ENCODE results near the gene HMGA1. TPM values are rescaled to one million over a fixed set of nuclear protein-coding genes. Genes with fewer than 3 reads are reported as not detected.

Gene HMGA1
- total and polyA plus RNA-seq, 2 experiments from 2014 or later, result 341 to 639 TPM

DNA sequence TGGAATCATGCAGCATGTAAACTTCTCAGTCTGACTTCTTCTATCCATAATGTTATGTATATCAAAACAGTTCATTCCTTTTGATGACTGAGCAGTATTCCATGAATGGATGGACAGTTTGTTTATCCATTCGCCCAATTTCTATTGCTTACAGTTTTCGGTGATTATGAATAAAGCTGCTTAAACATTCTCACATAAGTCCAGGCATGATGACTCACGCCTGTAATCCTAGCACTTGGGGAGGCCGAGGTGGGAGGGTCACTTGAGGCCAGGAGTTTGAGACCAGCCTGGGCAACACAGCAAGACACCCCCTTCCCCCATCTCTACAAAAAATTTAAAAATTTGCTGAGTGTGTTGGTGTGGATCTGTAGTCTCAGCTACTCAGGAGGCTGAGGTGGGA is 22.9 kb upstream of the HMGA1 start:
- no peaks in the 10 kb centered on the region for H3K9me3 ChIP-seq (ENCODE audit: low read depth)
- no peak for DNase-seq (ENCODE audit: low read depth in 1 of 2, low spot score in 1 of 2)
- no peak overlapping the region for H3K4me3 ChIP-seq
- TF ChIP-seq, protein P1, sequence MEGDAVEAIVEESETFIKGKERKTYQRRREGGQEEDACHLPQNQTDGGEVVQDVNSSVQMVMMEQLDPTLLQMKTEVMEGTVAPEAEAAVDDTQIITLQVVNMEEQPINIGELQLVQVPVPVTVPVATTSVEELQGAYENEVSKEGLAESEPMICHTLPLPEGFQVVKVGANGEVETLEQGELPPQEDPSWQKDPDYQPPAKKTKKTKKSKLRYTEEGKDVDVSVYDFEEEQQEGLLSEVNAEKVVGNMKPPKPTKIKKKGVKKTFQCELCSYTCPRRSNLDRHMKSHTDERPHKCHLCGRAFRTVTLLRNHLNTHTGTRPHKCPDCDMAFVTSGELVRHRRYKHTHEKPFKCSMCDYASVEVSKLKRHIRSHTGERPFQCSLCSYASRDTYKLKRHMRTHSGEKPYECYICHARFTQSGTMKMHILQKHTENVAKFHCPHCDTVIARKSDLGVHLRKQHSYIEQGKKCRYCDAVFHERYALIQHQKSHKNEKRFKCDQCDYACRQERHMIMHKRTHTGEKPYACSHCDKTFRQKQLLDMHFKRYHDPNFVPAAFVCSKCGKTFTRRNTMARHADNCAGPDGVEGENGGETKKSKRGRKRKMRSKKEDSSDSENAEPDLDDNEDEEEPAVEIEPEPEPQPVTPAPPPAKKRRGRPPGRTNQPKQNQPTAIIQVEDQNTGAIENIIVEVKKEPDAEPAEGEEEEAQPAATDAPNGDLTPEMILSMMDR (IDR thresholded peaks at IDR 0.05; ENCODE audit: low read depth, low read length), result no peak
- H3K36me3 ChIP-seq, result no peaks in the 10 kb centered on the region
- H3K4me1 ChIP-seq (ENCODE audit: low read depth), result no peaks in the 10 kb centered on the region
- no peaks in the 10 kb centered on the region for H3K27me3 ChIP-seq
- no peak overlapping the region for H3K27ac ChIP-seq

DNA sequence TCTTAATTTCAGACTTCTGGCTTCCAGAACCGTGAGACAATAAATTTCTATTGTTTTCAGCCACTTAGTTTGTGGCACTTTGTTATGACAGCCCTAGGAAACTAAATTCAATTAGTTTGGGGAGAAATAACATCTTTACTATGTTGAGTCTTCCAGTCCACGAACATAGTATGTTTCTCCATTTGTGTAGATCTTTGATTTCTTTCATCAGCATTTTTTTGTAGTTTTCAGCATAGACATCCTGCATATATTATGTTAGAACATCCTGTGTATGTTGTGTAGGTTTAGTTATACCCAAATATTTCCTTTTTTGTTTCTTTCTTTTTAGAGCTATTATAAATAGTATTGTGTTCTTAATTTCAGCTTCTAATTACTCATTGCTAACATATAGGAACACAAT is 18.0 kb upstream of the HMGA1 start:
- H3K36me3 ChIP-seq, result no peaks in the 10 kb centered on the region
- H3K27me3 ChIP-seq, result no peaks in the 10 kb centered on the region
- H3K4me1 ChIP-seq (ENCODE audit: low read depth), result peaks cover 3% of the 10 kb centered on the region
- no peak overlapping the region for H3K4me3 ChIP-seq
- no peak overlapping the region for H3K27ac ChIP-seq
- no peak for DNase-seq (ENCODE audit: low read depth in 1 of 2, low spot score in 1 of 2)
- H3K9me3 ChIP-seq (ENCODE audit: low read depth), result no peaks in the 10 kb centered on the region
- TF ChIP-seq, protein P1 (IDR thresholded peaks at IDR 0.05; ENCODE audit: low read depth, low read length), result no peak

DNA sequence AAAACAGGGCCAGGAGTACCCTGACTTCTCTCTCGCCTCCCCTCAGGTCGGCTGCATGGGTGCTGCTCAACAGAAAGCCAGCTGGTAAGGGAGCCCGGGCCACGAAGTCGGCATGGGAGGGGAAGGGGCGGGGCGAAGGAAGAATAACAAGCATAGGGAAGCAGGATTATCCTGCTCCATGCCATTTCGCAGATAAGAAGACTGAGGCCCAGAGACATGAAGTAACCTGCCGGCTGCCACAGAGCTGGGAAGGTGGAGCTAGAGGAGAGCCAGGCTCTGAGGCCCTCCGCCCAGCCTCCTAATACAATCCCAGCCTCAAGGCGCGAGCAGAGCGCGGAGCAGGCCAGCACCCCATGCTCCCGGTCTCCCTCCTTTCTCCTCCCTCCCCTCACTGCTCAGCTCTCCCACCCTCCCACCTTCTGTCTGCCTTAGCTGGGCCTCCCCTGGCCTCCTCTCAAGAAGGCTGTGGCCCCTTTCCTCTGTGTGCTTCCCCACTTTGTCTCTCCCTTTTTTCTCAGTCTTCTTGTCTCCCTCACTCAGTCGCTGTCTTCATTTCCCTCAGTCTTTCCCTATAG is 13.2 kb upstream of the HMGA1 start:
- no peak for DNase-seq (ENCODE audit: low read depth in 1 of 2, low spot score in 1 of 2)
- peaks cover 12% of the 10 kb centered on the region for H3K4me1 ChIP-seq (ENCODE audit: low read depth)
- H3K27ac ChIP-seq, result no peak overlapping the region
- H3K27me3 ChIP-seq, result no peaks in the 10 kb centered on the region
- no peak overlapping the region for H3K4me3 ChIP-seq
- TF ChIP-seq, protein P1 (IDR thresholded peaks at IDR 0.05; ENCODE audit: low read depth, low read length), result no peak
- H3K36me3 ChIP-seq, result no peaks in the 10 kb centered on the region
- H3K9me3 ChIP-seq (ENCODE audit: low read depth), result no peaks in the 10 kb centered on the region

DNA sequence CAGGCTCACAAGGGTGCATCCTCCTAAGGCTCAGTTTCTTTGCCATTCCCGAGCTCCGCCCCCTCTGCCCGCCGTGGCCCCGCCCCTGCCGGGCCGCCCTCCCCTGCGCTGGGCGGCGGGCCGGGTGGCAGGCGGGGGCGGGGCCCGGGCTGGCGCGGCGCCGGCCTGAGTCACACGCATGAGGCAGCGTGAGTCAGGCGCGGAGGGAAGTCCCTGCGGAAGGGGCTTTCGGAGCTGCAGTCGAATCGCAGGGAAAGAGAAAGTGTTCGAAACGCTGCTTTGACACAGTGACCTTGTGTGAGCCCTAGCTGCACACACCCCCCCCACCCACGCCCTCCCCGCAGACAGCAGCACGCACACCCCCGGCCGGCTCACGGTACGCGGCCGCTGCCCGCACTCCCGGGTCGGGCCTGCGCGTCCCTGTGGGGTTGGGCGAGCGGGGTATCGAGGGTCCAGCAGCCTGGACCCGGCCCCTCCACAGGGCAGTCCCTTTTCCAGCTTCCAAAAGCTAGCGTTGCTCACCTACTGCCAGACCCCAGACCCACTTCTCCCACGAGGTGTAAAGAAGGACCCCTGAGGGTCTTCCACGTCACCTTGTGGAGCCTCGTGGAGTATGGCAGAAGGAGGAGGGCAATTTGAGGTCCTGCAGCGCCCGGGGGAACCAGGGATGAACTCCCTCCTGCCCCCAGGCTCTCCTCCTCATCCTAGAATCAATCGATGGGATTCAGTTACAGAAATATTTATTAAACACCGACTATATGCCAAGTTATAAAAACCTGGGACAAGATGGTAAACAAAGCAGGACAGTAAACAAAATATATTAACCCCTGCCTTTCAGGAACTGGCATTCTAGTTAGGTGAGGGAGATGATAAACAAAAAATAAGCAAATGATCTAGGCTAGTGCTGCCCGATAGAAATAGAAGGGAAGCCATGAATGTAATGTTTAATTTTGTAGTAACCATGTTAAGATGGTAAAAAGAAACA is 12.4 kb upstream of the HMGA1 start:
- H3K27me3 ChIP-seq, result no peaks in the 10 kb centered on the region
- H3K36me3 ChIP-seq, result no peaks in the 10 kb centered on the region
- peak; percentile 91 to 95 for DNase-seq (ENCODE audit: low read depth in 1 of 2, low spot score in 1 of 2)
- TF ChIP-seq, protein P1 (IDR thresholded peaks at IDR 0.05; ENCODE audit: low read depth, low read length), result no peak
- peak overlapping the region; percentile 14 for H3K4me3 ChIP-seq
- H3K4me1 ChIP-seq (ENCODE audit: low read depth), result peaks cover 12% of the 10 kb centered on the region
- H3K9me3 ChIP-seq (ENCODE audit: low read depth), result no peaks in the 10 kb centered on the region
- peak overlapping the region; percentile 89 for H3K27ac ChIP-seq

DNA sequence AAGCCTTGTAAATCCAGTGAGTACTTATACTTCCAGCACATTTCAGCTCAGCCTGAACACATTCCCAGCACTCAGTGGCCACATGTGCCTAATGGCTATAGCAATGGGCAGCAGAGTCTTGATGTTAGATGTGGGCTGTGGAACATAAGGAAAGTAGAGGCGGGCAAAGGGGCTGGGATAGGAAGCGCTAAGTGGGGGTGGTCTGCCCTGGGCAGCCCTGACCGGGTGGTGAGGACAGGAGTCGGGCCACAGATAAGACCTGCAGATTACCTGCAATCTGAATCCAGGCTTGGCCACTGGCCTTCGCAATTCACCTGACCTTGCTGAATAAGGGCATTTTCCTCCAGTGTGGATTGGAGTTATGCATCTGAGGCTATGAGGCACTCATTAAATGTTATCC is 11.1 kb upstream of the HMGA1 start:
- Histone ChIP-seq H3K4me3 (no peak overlapping the region), H3K27me3 (no peaks in the 10 kb centered on the region), H3K36me3 (no peaks in the 10 kb centered on the region), H3K9me3 (ENCODE audit: low read depth) (no peaks in the 10 kb centered on the region), H3K4me1 (ENCODE audit: low read depth) (peaks cover 12% of the 10 kb centered on the region), H3K27ac (no peak overlapping the region)
- no peak for DNase-seq (ENCODE audit: low read depth in 1 of 2, low spot score in 1 of 2)
- TF ChIP-seq, protein P1 (IDR thresholded peaks at IDR 0.05; ENCODE audit: low read depth, low read length), result no peak

All from cardiac muscle cell (in vitro differentiated cells and primary cell).